HL-60 (cell line): Measurements from ENCODE around the gene ATP12A.

Source experiments
- CTCF ChIP-seq: IDR thresholded peaks from one replicate; pipeline ENCODE4 v1.5.1; 2011; ENCODE audit warnings: low read length, control low read depth, inconsistent platforms; ENCODE audit not compliant: insufficient read depth
- GABPA ChIP-seq: IDR thresholded peaks from 2 replicates; pipeline ENCODE4 v1.6.1; 2012; ENCODE audit warnings: low read depth
- POLR2AphosphoS5 ChIP-seq: IDR thresholded peaks from 2 replicates; pipeline ENCODE4 v1.6.1; 2012; ENCODE audit warnings: low read depth
- REST ChIP-seq: IDR thresholded peaks from 2 replicates; pipeline ENCODE4 v1.6.1; 2012; ENCODE audit warnings: low read depth; ENCODE audit not compliant: insufficient replicate concordance
- SPI1 ChIP-seq: IDR thresholded peaks from 2 replicates; pipeline ENCODE4 v1.6.1; 2012; ENCODE audit warnings: low read depth, mild to moderate bottlenecking, borderline replicate concordance

GRCh38 chr13:24727731-24728601 lies 47.8 kb downstream of the ATP12A start:
- TF ChIP-seq POLR2AphosphoS5 (no peak), CTCF (peak; percentile 52), SPI1 (no peak), GABPA (no peak), REST (no peak)
